GM21786 (cell line): Measurements from ENCODE around the gene CACNG1.

ENCODE experiments used
- ATAC-seq: cut with Tn5 transposase; IDR thresholded peaks from one replicate; pipeline ENCODE4 v1.9.1; 2021; ENCODE audit not compliant: unreplicated experiment

CACNG1 gene

GRCh38 chr17:67044016-67044772 lies at the start of gene CACNG1:
Gene CACNG1, plus strand, starts transcription at chr17:67044554. Its CDS starts 107 bp downstream, at chr17:67044661.
- ATAC-seq, result no peak

GRCh38 chr17:66994930-66995535 lies 49.3 kb upstream of the CACNG1 start:
- ATAC-seq, result no peak

- ATAC-seq, result no peak
Observed at GRCh38 chr17:66995944-66996343, 48.4 kb upstream of the CACNG1 start.

- ATAC-seq, result no peak
Observed at GRCh38 chr17:66996926-66997325, 47.4 kb upstream of the CACNG1 start.

- no peak for ATAC-seq
Observed at GRCh38 chr17:67003231-67003630, 41.1 kb upstream of the CACNG1 start.

GRCh38 chr17:67004181-67004580 lies 40.2 kb upstream of the CACNG1 start:
- no peak for ATAC-seq

- no peak for ATAC-seq
Observed at GRCh38 chr17:67007266-67007665, 37.1 kb upstream of the CACNG1 start.

- no peak for ATAC-seq
Observed at GRCh38 chr17:67008101-67008500, 36.3 kb upstream of the CACNG1 start.

- no peak for ATAC-seq
Observed at GRCh38 chr17:67011527-67012175, 32.7 kb upstream of the CACNG1 start.

GRCh38 chr17:67013891-67014290 lies 30.5 kb upstream of the CACNG1 start:
- ATAC-seq, result no peak

GRCh38 chr17:67015001-67015400 lies 29.4 kb upstream of the CACNG1 start:
- no peak for ATAC-seq

GRCh38 chr17:67016039-67016762 lies 28.2 kb upstream of the CACNG1 start:
- ATAC-seq, result no peak

GRCh38 chr17:67017910-67018309 lies 26.4 kb upstream of the CACNG1 start:
- no peak for ATAC-seq

GRCh38 chr17:67018471-67019434 lies 25.6 kb upstream of the CACNG1 start:
- ATAC-seq, result no peak

- ATAC-seq, result no peak
Observed at GRCh38 chr17:67019809-67020208, 24.5 kb upstream of the CACNG1 start.

GRCh38 chr17:67020293-67020766 lies 24.0 kb upstream of the CACNG1 start:
- ATAC-seq, result no peak

- no peak for ATAC-seq
Observed at GRCh38 chr17:67021196-67021595, 23.2 kb upstream of the CACNG1 start.

- no peak for ATAC-seq
Observed at GRCh38 chr17:67021743-67022450, 22.5 kb upstream of the CACNG1 start.

- no peak for ATAC-seq
Observed at GRCh38 chr17:67022451-67022810, 21.9 kb upstream of the CACNG1 start.

- no peak for ATAC-seq
Observed at GRCh38 chr17:67024736-67025135, 19.6 kb upstream of the CACNG1 start.
